Measurements from ENCODE around the gene NBL1.

Gene NBL1

GRCh38 chr1:19650416-19651140, 6.5 kb downstream of the NBL1 start (continued):
- no peak for TF ChIP-seq ZNF692 (tag by site-specific recombination; IDR thresholded peaks at IDR 0.05)
- no peak for TF ChIP-seq ZNF140 (tag by site-specific recombination; IDR thresholded peaks at IDR 0.05)
- TF ChIP-seq, protein P1, sequence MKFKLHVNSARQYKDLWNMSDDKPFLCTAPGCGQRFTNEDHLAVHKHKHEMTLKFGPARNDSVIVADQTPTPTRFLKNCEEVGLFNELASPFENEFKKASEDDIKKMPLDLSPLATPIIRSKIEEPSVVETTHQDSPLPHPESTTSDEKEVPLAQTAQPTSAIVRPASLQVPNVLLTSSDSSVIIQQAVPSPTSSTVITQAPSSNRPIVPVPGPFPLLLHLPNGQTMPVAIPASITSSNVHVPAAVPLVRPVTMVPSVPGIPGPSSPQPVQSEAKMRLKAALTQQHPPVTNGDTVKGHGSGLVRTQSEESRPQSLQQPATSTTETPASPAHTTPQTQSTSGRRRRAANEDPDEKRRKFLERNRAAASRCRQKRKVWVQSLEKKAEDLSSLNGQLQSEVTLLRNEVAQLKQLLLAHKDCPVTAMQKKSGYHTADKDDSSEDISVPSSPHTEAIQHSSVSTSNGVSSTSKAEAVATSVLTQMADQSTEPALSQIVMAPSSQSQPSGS (tag by site-specific recombination; IDR thresholded peaks at IDR 0.05; ENCODE audit: low read depth), result no peak
- TF ChIP-seq ZNF280C (tag by site-specific recombination; IDR thresholded peaks at IDR 0.05), result no peak
- peak; percentile 50 for TF ChIP-seq SP2 (tag by site-specific recombination; IDR thresholded peaks at IDR 0.05)

DNA sequence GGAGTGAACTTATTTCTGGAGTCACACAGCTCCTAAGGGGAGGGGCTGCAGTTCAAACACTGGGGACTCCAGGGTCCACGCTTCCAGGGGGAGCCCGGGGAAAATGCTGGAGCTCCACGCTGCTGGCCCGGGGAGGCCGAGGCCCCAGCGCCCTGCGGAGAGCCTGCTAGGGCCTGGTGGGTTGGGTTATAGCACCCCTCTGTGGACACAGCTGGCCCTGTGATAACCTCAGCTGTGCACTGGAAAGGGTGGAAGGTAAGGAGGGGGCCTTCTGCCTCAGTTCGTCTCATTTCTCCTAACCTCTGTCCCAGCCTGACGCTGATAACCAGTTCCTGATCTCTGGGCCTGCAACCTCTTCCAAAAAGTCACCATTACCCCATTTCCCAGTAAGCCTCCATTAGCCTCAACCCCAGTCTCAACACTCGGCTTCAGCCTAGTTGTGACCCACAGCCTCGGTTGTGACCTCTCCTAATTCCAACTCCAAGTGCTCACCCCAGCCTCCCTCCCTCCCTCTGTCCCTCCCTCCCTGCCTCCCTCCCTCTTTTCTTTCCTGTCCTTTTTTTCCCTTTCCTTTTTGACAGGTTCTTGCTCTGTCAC, 7.1 kb downstream of the NBL1 start:
- H3K4me1 ChIP-seq (ENCODE audit: control insufficient read depth, insufficient read depth, low read length), result no peaks in the 10 kb centered on the region
- POLR2A ChIA-PET, result interaction anchor here (0.6 to 0.7 kb wide), 2 partner anchors 410 to 432 kb away, joined by 3 to 6 read pairs; no protein-coding TSS in a partner anchor
- CTCF ChIA-PET, result interaction anchor here (0.6 to 2.6 kb wide), 36 partner anchors 9 to 701 kb away, joined by 3 to 17 read pairs (median 3); no protein-coding TSS in a partner anchor
- no peak overlapping the region for H3K27ac ChIP-seq (ENCODE audit: extremely low read depth, low read depth, low read length)
- no peak overlapping the region for H3K4me3 ChIP-seq (ENCODE audit: low read depth, low read length)
- H3K9me3 ChIP-seq (ENCODE audit: control insufficient read depth, insufficient read depth, low read depth, low read length), result no peaks in the 10 kb centered on the region
- H3K36me3 ChIP-seq (ENCODE audit: control insufficient read depth in 2 of 2, insufficient read depth in 1 of 2, low read length in 2 of 2), result no peaks in the 10 kb centered on the region
- no peak for TF ChIP-seq KLF7 (tag by site-specific recombination; IDR thresholded peaks at IDR 0.05; ENCODE audit: borderline replicate concordance)
- peak; percentile 48; the same call in 1 of the 2 replicates for TF ChIP-seq PATZ1 (tag by site-specific recombination; IDR thresholded peaks at IDR 0.05)
- TF ChIP-seq ZNF571 (tag by site-specific recombination; IDR thresholded peaks at IDR 0.05), result no peak
- TF ChIP-seq OVOL3 (tag by site-specific recombination; IDR thresholded peaks at IDR 0.05), result no peak
- no peak for TF ChIP-seq BCL6B (tag by site-specific recombination; IDR thresholded peaks at IDR 0.05)
- TF ChIP-seq ZNF654 (tag by site-specific recombination; IDR thresholded peaks at IDR 0.05; ENCODE audit: low read depth), result peak; percentile 62
- TF ChIP-seq KLF8 (tag by site-specific recombination; IDR thresholded peaks at IDR 0.05), result peak; percentile 27; the same call in 1 of the 2 replicates
- no peak for TF ChIP-seq ZNF530 (tag by site-specific recombination; IDR thresholded peaks at IDR 0.05; ENCODE audit: low read depth)
- TF ChIP-seq ZSCAN5A (tag by site-specific recombination; IDR thresholded peaks at IDR 0.05), result no peak
- TF ChIP-seq ZBTB20 (tag by site-specific recombination; IDR thresholded peaks at IDR 0.05), result peak; percentile 68
- peak; percentile 73 for TF ChIP-seq GLIS2 (tag by site-specific recombination; IDR thresholded peaks at IDR 0.05)
- TF ChIP-seq ZNF155 (tag by site-specific recombination; IDR thresholded peaks at IDR 0.05), result no peak
- 0 out of 2 replicates have a peak, but pooled peaks have one; percentile 18 for TF ChIP-seq ZNF391 (tag by site-specific recombination; IDR thresholded peaks at IDR 0.05; ENCODE audit: borderline replicate concordance, low read depth)
- no peak for TF ChIP-seq ZFP37 (tag by site-specific recombination; IDR thresholded peaks at IDR 0.05)
- no peak for TF ChIP-seq ZNF274 (IDR thresholded peaks at IDR 0.05; ENCODE audit: low read length)
- TF ChIP-seq ZNF274 (tag by site-specific recombination; IDR thresholded peaks at IDR 0.05; ENCODE audit: borderline replicate concordance), result no peak
- TF ChIP-seq ZNF76 (tag by site-specific recombination; IDR thresholded peaks at IDR 0.05; ENCODE audit: borderline replicate concordance, low read depth), result no peak
- 0 out of 2 replicates have a peak, but pooled peaks have one; percentile 51 for TF ChIP-seq IKZF3 (tag by site-specific recombination; IDR thresholded peaks at IDR 0.05)
- TF ChIP-seq ZXDB (tag by site-specific recombination; IDR thresholded peaks at IDR 0.05), result 0 out of 2 replicates have a peak, but pooled peaks have one; percentile 16

Measured in HEK293 (cell line).